ENCODE measurements around the gene SPOCK1. TPM values are rescaled to one million over a fixed set of nuclear protein-coding genes. Genes with fewer than 3 reads are reported as not detected.

The SPOCK1 gene
- total RNA-seq, 1 donor from 2014 or later: 6.8 TPM

- FAIRE-seq: peak; percentile 23
- no peak overlapping the region for H3K4me3 ChIP-seq (ENCODE audit: low read depth, low read length)
- no peaks in the 10 kb centered on the region for H3K36me3 ChIP-seq (ENCODE audit: control insufficient read depth, insufficient read depth, low read length)
- TF ChIP-seq CTCF (IDR thresholded peaks at IDR 0.05; ENCODE audit: insufficient read depth, low read length, severe bottlenecking): no peak
- no peak for DNase-seq (ENCODE audit: low read depth)
- no peaks in the 10 kb centered on the region for H3K27me3 ChIP-seq (ENCODE audit: control insufficient read depth, insufficient read depth, low read length)
Measured at GRCh38 chr5:137279521-137280231, 219.4 kb downstream of the SPOCK1 start.

DNA sequence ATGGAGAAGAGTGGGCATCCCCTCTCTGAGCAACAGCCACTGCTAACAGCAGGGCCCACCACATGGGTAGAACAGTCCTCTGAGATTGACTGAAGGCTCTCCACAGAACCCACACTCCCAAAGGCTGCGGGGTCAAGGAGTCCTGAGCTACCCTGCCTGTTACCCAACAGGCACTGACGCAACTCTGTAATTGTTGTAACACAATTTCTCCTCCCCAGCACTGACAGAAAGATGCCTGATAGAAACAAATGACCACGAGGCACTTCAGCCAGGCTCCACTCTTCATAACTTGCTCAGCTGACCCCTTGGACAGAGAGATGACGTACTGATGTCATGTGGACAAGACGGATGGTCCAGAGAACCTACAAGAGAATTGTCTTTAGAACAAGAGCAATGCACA is 220.7 kb downstream of the SPOCK1 start:
- no peak for TF ChIP-seq CTCF (IDR thresholded peaks at IDR 0.05; ENCODE audit: insufficient read depth, low read length, severe bottlenecking)
- DNase-seq (ENCODE audit: low read depth) (no peak), FAIRE-seq (no peak)
- Histone ChIP-seq H3K27me3 (ENCODE audit: control insufficient read depth, insufficient read depth, low read length) (no peaks in the 10 kb centered on the region), H3K4me3 (ENCODE audit: low read depth, low read length) (no peak overlapping the region), H3K36me3 (ENCODE audit: control insufficient read depth, insufficient read depth, low read length) (no peaks in the 10 kb centered on the region)

DNA sequence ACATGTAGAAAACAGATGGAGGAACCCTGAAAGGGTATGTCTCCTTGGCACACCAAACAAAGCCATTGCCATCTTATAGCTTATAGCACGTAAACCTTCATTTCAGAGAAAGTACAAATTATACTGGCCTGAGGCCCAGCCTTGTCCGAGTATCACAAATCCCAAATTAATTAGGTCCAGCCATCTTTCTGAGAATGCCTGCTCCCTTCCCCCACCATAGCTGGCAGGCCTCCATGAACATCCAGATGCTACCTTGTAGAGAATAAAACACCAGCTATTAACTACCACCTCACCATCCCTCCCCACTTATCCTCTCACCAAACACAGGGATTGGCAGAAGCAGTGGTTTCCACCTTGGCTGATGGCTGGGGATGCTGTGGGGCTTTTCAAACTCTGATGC is 224.0 kb downstream of the SPOCK1 start:
- no peaks in the 10 kb centered on the region for H3K27me3 ChIP-seq (ENCODE audit: control insufficient read depth, insufficient read depth, low read length)
- no peaks in the 10 kb centered on the region for H3K36me3 ChIP-seq (ENCODE audit: control insufficient read depth, insufficient read depth, low read length)
- no peak overlapping the region for H3K4me3 ChIP-seq (ENCODE audit: low read depth, low read length)
- no peak for DNase-seq (ENCODE audit: low read depth)
- no peak for FAIRE-seq
- no peak for TF ChIP-seq CTCF (IDR thresholded peaks at IDR 0.05; ENCODE audit: insufficient read depth, low read length, severe bottlenecking)

DNA sequence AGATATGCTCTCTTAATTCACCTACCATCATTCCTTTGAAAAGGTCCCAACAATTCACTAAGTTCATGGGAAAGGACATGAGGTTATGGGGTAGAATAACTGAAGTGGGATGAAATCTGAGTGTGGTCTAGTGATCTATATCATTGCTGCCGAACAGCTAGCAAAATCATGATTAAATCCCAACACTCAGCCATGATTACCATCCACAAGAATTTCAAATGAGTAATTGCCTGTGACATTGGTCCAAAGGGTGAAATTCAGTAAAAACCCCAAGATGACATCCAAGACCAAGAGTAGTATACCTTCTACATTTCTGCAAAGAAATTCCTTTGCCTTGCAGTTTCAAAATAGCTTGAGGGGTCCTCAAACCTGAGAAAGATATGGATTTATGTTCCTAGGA is 225.6 kb downstream of the SPOCK1 start:
- no peak overlapping the region for H3K4me3 ChIP-seq (ENCODE audit: low read depth, low read length)
- FAIRE-seq (no peak), DNase-seq (ENCODE audit: low read depth) (peak; percentile 60)
- no peaks in the 10 kb centered on the region for H3K36me3 ChIP-seq (ENCODE audit: control insufficient read depth, insufficient read depth, low read length)
- no peak for TF ChIP-seq CTCF (IDR thresholded peaks at IDR 0.05; ENCODE audit: insufficient read depth, low read length, severe bottlenecking)
- H3K27me3 ChIP-seq (ENCODE audit: control insufficient read depth, insufficient read depth, low read length): no peaks in the 10 kb centered on the region

DNA sequence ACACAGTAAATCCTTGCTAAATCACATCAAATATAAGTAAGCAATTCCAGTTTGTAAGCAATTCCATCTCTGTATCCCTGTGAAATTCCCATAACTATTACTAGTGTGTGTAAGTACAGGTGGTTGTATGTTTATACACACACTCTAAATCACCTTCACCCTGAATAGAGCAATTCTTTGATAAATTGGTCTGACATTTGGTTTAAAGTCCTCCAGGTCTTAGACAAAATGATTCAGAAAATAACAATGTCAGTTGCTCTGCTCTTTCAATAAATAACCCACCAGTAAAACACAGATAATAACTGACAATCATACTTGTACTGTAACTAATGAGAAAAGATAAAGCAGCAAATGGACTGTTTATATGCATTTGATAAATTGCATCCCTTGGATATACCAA is 226.3 kb downstream of the SPOCK1 start:
- TF ChIP-seq CTCF (IDR thresholded peaks at IDR 0.05; ENCODE audit: insufficient read depth, low read length, severe bottlenecking): no peak
- no peaks in the 10 kb centered on the region for H3K36me3 ChIP-seq (ENCODE audit: control insufficient read depth, insufficient read depth, low read length)
- H3K4me3 ChIP-seq (ENCODE audit: low read depth, low read length): no peak overlapping the region
- H3K27me3 ChIP-seq (ENCODE audit: control insufficient read depth, insufficient read depth, low read length): no peaks in the 10 kb centered on the region
- DNase-seq (ENCODE audit: low read depth) (no peak), FAIRE-seq (no peak)

GRCh38 chr5:137269946-137270345 is 229.2 kb downstream of the SPOCK1 start:
- no peak for DNase-seq (ENCODE audit: low read depth)
- Histone ChIP-seq H3K27me3 (ENCODE audit: control insufficient read depth, insufficient read depth, low read length) (no peaks in the 10 kb centered on the region), H3K4me3 (ENCODE audit: low read depth, low read length) (no peak overlapping the region), H3K36me3 (ENCODE audit: control insufficient read depth, insufficient read depth, low read length) (no peaks in the 10 kb centered on the region)
- TF ChIP-seq CTCF (IDR thresholded peaks at IDR 0.05; ENCODE audit: insufficient read depth, low read length, severe bottlenecking): no peak
- no peak for FAIRE-seq

Data from bronchial epithelial cell (primary cell).